Hematopoietic multipotent progenitor cell treated with erythropoietin and hydrocortisone succinate and interleukin-3 and kit ligand, for 17 days (in vitro differentiated cells): ENCODE measurements around the gene PTPRM.

ENCODE experiments used
- DNase-seq: peaks from one replicate; pipeline ENCODE4 v3.0.0-alpha.2; 2015; ENCODE audit warnings: low spot score

The PTPRM gene

DNA sequence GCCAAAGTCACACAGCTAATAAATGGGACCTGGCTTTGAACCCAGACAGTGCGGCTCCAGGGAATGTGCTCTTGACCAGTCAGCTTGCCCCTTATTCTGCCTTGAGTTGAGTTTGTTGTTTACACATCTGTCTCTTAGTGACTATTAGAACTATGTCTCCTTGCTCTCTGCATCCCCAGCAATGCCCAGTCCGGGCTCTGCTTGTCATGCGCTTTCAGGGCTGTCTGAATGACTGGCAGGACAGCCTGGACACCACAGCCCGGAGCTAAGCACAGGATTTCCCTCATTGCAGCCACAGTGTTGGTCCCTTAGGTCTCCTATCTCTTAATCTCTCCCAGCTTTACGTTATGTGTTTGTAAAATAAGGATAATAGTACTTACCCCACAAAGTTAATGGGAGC is 795.7 kb downstream of the PTPRM start:
- no peak for DNase-seq

DNA sequence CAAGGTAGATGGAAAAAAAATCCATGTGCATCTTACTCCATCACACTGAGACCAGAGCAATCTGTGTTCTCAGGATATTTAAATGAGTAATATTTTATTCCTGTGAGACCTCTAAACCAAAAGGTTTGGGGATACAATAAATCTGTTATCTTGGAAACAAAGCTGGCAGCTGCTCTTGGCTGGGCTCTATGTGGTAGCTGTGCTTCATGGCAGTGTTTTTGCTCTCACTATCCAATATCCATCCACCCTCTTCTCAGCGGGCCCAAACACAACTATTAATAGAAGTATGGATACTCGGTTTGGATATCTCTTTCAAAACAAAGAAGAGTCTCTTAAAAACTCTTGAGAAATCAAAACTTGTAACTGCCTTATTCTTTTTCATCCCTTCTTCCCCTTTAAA is 797.3 kb downstream of the PTPRM start:
- no peak for DNase-seq

DNA sequence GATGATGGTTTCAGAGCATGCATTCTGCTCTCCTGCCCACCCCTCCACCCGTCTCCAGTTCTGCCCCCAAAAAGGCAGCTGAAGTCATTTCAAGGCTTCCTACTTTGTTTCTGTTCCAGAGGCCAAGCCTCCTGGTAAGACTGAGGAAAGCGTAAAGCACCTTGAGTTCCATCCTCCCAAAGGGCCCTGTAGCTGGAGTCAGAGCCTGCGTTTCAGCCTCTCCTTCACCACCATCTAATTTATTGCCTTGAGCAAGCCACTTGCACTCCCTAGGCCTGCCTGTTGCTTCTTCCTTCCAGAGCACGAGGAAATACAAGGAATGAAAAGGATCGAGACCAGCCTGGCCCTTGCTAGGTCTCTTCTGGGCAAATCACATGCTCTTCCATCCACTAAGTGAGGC is 797.9 kb downstream of the PTPRM start:
- DNase-seq, result no peak

GRCh38 chr18:8365528-8365927 is 798.4 kb downstream of the PTPRM start:
- no peak for DNase-seq

GRCh38 chr18:8366070-8366469 is 799.0 kb downstream of the PTPRM start:
- DNase-seq, result no peak

GRCh38 chr18:8366656-8367055 is 799.5 kb downstream of the PTPRM start:
- no peak for DNase-seq

DNA sequence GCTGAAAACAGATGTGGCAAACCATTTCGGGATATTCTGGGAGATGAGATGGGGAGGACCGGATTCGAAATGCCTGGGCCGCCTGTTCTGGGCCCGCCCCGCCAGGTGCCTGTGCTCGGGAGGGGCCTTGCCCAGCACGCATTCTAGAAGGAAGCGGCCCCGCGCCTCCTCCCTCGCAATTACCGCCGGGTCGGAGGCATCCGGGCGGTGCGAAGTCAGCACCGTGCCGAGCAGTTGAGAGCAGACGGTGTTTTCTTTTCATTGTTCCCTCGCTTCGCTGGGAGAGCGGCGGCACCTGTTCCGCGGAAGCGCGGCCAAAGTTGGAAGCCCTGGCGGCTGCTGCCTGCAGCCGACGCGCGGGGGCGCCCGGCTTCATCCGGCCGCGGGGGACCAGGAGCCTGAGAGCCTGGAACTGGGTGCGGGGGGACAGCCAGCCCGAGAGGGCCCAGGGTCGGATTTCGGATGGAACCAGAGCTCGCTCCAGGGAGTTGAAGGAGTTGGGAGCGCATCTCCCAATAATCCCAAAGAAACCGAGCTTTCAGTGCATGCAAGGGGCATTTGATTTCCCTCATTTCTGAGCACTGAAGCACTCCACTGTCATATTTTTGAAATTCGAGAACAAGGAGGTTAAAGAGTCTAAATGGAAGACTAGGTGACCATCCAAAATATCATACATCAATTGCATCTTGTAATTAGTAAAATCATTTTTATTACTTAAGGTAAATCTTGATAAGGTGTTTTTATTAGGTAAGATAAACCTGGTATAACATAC is 800.3 kb downstream of the PTPRM start:
- DNase-seq, result no peak

- DNase-seq, result no peak
Observed at GRCh38 chr18:8368512-8369217, 801.5 kb downstream of the PTPRM start.

- DNase-seq, result no peak
Observed at GRCh38 chr18:8373486-8373885, 806.4 kb downstream of the PTPRM start.

GRCh38 chr18:8374676-8375075 is 807.6 kb downstream of the PTPRM start:
- no peak for DNase-seq

DNA sequence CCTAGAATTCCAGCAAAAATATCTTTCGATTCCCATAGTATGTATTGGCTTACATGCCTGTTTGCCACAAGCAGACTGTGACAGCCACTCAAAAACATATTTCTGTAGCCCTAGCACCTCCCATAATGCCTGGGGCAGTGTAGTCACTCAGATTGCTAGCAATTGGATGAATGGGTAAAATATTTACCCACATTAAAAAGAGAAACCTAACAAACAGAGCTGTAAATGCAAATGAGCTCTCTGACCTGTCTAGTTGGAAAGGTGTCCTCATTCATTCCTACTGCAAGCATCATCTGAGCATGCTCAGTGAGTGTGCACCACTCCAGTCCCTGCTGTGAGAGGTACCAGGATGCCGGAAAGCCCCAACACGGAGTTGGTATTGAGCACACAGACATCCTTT is 808.1 kb downstream of the PTPRM start:
- DNase-seq, result no peak

- no peak for DNase-seq
Observed at GRCh38 chr18:8376113-8376512, 809.0 kb downstream of the PTPRM start.

DNA sequence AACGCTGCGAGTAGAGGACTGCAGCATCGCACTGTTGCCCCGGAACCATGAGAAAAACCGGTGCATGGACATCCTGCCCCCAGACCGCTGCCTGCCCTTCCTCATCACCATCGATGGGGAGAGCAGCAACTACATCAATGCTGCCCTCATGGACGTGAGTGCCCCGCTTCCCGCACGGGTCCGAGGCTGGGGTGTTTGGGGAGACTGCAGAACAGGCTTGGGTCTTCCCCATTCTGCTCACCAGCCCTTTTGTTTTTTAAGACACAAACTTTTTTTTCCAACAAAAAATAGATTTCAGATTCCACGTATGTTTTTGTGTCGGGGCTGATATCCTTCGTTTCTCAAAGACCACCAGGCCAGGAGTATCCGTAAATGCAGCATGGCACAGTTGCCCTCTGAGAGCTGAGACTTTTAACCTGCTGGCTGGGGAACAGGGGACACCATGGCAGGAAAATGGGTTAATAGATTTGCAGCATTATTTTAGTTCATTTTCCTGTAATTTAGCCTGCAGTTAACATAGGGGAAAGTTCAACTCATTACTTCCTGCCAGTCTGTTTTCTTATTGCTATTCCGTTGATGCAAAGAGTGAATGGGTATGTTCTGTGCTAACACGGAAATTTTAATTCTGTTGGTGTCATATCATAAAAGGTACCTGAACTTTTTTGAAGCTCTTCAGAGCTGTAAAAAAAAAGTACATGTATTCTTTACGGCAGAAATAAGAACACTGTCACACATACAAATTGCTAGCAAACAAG is 812.2 kb downstream of the PTPRM start:
- DNase-seq, result no peak

- no peak for DNase-seq
Observed at GRCh38 chr18:8380006-8380405, 812.9 kb downstream of the PTPRM start.

- DNase-seq, result no peak
Observed at GRCh38 chr18:8380926-8381325, 813.8 kb downstream of the PTPRM start.

DNA sequence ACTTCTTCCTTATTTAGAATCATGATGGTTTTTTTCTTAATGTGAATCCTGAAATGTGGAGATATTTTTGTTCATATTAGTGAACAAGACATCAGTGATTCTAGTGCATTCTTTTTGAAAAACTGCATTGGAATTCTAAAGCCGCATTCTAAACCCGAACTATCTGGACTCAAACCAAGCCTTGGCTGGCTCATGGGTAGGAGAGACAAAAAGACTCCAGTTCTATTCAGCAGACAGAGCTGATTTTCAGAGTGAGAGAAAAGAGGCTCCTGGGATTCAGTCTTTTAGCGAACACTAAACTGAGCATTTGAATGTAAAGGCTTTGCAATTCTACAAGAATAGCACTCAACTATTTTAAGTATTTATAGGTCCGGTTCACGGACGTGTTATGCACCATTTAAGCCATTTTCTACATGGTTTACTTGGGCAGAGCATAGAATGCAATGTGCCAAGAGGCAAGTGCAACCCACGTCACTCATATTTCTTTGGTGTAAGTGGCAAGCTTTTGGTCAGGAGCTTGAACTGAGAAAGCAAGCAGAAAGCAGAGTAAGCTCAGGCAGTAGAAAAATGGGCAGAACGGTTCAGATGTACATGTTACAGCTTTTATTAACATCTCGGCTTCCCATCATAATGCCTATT is 814.8 kb downstream of the PTPRM start:
- no peak for DNase-seq

DNA sequence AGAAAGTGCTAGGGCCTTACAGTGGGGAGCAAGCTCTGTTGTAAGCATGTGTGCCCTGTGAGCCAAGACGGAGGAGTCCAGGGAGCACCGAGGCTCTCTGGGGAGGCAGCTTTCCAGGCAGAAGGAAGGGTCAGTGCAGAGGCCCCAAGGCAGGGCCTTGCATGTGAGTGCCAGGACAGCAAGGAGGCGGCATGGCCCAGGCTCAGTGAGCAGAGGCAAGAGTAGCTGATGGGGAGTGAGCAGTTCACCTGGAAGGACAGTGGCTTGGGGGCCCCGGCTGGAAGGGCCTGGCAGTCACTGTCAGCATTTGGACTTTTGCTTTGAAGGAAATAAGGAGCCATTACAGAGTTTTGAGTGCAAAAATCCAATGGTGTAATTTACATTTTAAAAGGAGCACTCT is 818.3 kb downstream of the PTPRM start:
- no peak for DNase-seq

- no peak for DNase-seq
Observed at GRCh38 chr18:8386669-8387380, 819.7 kb downstream of the PTPRM start.

- DNase-seq, result no peak
Observed at GRCh38 chr18:8389391-8390340, 822.5 kb downstream of the PTPRM start.

DNA sequence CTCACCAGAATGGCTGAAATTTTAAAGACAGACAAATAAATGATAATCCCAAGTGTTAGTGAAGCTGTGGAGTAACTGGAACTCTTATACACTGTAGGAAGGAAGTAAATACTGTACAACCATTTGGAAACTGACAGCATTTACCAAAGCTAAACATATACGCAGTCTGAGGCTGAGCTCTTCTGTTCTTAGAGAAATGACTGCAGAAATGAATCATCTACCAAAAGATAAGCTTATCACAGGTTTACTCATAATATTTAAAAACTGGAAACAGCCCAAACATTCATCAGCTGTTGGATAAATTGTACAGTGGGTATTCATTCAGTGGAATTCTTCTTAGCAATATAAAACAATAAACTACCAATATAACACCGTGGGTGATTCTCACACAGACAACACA is 824.0 kb downstream of the PTPRM start:
- no peak for DNase-seq

- no peak for DNase-seq
Observed at GRCh38 chr18:8396254-8396653, 829.1 kb downstream of the PTPRM start.
